ENCODE data around the gene RASAL2. TPM values are rescaled to one million over a fixed set of nuclear protein-coding genes. Genes with fewer than 3 reads are reported as not detected.

Gene RASAL2
- total RNA-seq, 3 donors from 2014 or later, result 13.0 to 17.5 (median 14.2) TPM

DNA sequence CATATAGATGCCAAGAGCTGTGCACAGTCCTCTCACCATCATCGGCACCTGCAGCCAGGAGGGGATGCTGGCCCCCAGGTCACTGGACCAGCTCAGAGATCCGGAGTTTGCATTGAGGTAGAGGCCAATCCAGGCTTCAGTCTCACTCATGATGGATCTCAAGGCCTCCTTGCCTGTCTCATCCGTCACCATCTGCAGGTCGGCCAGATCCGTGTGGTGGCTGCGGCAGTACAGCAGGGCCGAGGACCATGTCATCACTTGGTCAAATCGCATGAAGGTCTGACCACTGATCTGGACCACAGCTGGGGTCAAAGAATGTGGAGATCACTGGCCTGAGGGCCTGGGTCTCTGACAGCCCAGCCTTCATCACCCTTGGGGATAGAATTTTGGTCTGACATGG is 396.2 kb downstream of the RASAL2 start:
- TF ChIP-seq, protein P1, sequence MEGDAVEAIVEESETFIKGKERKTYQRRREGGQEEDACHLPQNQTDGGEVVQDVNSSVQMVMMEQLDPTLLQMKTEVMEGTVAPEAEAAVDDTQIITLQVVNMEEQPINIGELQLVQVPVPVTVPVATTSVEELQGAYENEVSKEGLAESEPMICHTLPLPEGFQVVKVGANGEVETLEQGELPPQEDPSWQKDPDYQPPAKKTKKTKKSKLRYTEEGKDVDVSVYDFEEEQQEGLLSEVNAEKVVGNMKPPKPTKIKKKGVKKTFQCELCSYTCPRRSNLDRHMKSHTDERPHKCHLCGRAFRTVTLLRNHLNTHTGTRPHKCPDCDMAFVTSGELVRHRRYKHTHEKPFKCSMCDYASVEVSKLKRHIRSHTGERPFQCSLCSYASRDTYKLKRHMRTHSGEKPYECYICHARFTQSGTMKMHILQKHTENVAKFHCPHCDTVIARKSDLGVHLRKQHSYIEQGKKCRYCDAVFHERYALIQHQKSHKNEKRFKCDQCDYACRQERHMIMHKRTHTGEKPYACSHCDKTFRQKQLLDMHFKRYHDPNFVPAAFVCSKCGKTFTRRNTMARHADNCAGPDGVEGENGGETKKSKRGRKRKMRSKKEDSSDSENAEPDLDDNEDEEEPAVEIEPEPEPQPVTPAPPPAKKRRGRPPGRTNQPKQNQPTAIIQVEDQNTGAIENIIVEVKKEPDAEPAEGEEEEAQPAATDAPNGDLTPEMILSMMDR (IDR thresholded peaks at IDR 0.05), result no peak
- H3K4me3 ChIP-seq, result no peak overlapping the region
- H3K9me3 ChIP-seq, result no peaks in the 10 kb centered on the region

DNA sequence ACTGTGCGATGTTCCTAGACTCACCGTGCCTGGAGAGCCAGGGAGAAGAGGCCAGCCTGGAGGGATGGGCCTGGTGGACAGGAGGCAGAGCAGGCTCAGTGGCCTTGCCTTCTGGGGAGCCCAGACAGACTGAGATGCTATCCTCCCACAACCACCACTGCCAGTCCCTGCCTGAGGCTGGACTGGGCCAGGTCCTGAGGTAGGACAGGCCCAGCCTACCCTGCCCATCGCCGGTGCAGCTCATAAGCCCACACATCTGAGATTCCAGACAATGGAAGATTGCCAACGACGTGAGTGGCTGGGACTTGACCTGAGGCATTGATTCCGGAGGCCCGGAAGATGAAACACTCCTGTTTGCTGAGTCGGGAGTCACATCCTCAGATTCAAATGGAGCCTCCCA is 397.1 kb downstream of the RASAL2 start:
- intact Hi-C loops (cut with DNase I, micrococcal nuclease), result no loop called here
- no peaks in the 10 kb centered on the region for H3K9me3 ChIP-seq
- no peak overlapping the region for H3K4me3 ChIP-seq
- ATAC-seq (no peak), DNase-seq (no peak)
- no peaks in the 10 kb centered on the region for H3K4me1 ChIP-seq (ENCODE audit: low read depth)
- TF ChIP-seq, protein P1 (IDR thresholded peaks at IDR 0.05), result no peak
- no peaks in the 10 kb centered on the region for H3K36me3 ChIP-seq (ENCODE audit: low read depth)

More for the DNA sequence above, 396.2 kb downstream of the RASAL2 start:
- intact Hi-C loops (cut with DNase I, micrococcal nuclease), result no loop called here
- no peak for DNase-seq
- Histone ChIP-seq H3K4me1 (ENCODE audit: low read depth) (no peaks in the 10 kb centered on the region), H3K36me3 (ENCODE audit: low read depth) (no peaks in the 10 kb centered on the region)
- ATAC-seq, result no peak

DNA sequence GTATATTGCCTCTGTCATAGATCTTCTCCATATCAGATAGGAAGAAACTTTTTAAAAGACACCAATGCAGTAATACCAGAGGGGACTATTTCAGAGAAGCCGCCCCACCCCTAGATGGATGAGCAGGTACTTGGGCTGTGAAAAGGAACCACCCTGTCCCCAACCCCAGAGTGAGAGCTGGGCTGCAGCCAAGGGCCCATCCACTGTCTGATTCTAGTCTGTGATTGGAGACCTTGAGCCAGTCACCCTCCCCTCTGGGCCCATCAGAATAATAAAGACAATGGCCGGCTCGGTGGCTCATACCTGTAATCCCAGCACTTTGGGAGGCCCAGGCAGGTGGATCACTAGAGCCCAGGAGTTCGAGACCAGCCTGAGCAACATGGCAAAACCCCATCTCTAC is 397.8 kb downstream of the RASAL2 start:
- TF ChIP-seq, protein P1 (IDR thresholded peaks at IDR 0.05), result no peak
- Histone ChIP-seq H3K4me1 (ENCODE audit: low read depth) (no peaks in the 10 kb centered on the region), H3K9me3 (no peaks in the 10 kb centered on the region), H3K36me3 (ENCODE audit: low read depth) (no peaks in the 10 kb centered on the region), H3K4me3 (no peak overlapping the region)
- ATAC-seq (no peak), DNase-seq (no peak)
- intact Hi-C loops (cut with DNase I, micrococcal nuclease), result no loop called here

DNA sequence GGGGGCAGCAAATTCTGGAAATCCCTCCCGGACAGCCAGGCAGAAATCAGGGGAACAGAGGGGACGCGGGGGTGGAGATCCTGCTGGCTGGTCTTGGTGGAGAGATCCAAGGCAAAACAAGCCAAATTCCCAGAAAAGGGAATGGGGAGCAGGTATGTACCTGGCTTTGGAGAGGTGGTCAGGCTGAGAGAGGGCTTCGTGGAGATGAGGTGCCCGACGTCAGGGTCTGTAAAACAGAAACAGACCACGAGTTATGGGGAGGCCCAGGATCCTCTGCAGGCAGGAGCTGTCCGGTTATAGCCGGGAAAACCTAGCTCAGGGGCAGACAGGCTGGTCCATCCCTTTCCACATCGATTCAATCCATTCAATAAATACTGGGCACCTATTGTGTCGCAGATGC is 398.4 kb downstream of the RASAL2 start:
- H3K4me1 ChIP-seq (ENCODE audit: low read depth), result no peaks in the 10 kb centered on the region
- DNase-seq (no peak), ATAC-seq (no peak)
- TF ChIP-seq, protein P1 (IDR thresholded peaks at IDR 0.05), result no peak
- intact Hi-C loops (cut with DNase I, micrococcal nuclease), result no loop called here
- no peak overlapping the region for H3K4me3 ChIP-seq
- H3K36me3 ChIP-seq (ENCODE audit: low read depth), result no peaks in the 10 kb centered on the region
- no peaks in the 10 kb centered on the region for H3K9me3 ChIP-seq

DNA sequence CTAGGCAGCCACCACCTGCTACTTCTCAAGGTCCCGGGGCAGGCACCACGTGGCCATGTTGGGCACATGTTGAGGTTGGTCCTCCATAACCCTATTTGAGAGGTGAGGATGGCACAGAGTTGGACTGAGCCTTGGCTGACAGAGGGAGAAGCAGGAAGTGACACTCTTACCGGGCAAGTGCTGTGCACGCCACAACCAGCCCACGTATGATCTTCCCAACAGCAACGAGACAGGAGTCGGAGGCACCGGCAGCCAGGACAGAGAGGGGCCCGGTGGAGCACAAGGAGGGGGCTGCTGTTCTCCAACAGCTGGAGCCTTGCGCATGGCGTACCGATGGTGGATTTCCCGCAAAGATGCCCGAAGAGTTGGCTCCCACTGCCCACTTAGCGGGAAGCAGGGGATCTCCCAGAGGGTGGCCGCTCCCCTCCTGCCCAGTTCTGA is 399.4 kb downstream of the RASAL2 start:
- Histone ChIP-seq H3K4me3 (no peak overlapping the region), H3K36me3 (ENCODE audit: low read depth) (no peaks in the 10 kb centered on the region), H3K4me1 (ENCODE audit: low read depth) (no peaks in the 10 kb centered on the region), H3K9me3 (no peaks in the 10 kb centered on the region)
- TF ChIP-seq, protein P1 (IDR thresholded peaks at IDR 0.05), result no peak
- ATAC-seq (no peak), DNase-seq (no peak)
- intact Hi-C loops (cut with DNase I, micrococcal nuclease), result no loop called here

DNA sequence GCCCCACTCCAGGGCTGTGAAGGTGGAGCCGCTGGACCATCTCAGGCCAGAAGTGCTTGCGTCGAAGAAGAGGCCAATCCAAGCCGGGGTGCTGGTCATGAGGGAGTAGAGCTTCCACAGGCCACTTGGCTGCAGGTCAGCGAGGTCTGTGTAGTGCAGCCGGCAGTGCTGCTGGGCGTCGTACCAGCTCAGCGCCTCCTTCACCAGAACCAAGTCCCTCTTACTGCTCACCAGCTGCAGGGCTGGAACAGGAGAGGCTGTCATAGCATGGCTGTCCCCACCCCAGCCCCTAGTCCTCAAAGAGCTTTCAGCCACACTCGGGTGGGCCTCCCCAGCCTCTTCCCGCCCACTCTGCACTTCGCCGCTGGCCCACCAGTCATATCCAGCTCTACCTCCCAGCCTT is 400.7 kb downstream of the RASAL2 start:
- DNase-seq, result no peak
- no peaks in the 10 kb centered on the region for H3K9me3 ChIP-seq
- H3K36me3 ChIP-seq (ENCODE audit: low read depth), result no peaks in the 10 kb centered on the region
- intact Hi-C loops (cut with DNase I, micrococcal nuclease), result no loop called here
- H3K4me3 ChIP-seq, result no peak overlapping the region
- TF ChIP-seq, protein P1 (IDR thresholded peaks at IDR 0.05), result no peak
- no peaks in the 10 kb centered on the region for H3K4me1 ChIP-seq (ENCODE audit: low read depth)
- ATAC-seq, result no peak
